IPS DF 4.7 (cell line): ENCODE results near the gene CCDC157.

Experiments used
- DNase-seq: peaks from one replicate; pipeline ENCODE4 v3.0.0-alpha.2; 2013; ENCODE audit warnings: low spot score; ENCODE audit errors: extremely low read depth

Gene CCDC157

GRCh38 chr22:30356449-30357235 is at the start of gene CCDC157, which contains the start of gene SF3A1:
CCDC157 (plus strand) TSS chr22:30357007; CDS start chr22:30366001, 8,994 bp downstream.
SF3A1 (minus strand) TSS chr22:30356894; CDS start chr22:30356792, 102 bp downstream.
- DNase-seq, result no peak

GRCh38 chr22:30307041-30307574 is 49.7 kb upstream of the CCDC157 start:
- DNase-seq, result no peak

- no peak for DNase-seq
These were observed 48.7 kb upstream of the CCDC157 start for GRCh38 chr22:30308093-30308492.

GRCh38 chr22:30308518-30309230 is 48.1 kb upstream of the CCDC157 start:
- DNase-seq, result no peak

GRCh38 chr22:30309951-30310741 is 46.7 kb upstream of the CCDC157 start:
- DNase-seq, result no peak

GRCh38 chr22:30310881-30311771 is 45.7 kb upstream of the CCDC157 start:
- DNase-seq, result no peak

GRCh38 chr22:30312053-30312452 is 44.8 kb upstream of the CCDC157 start:
- no peak for DNase-seq

- DNase-seq, result no peak
These were observed 43.1 kb upstream of the CCDC157 start for GRCh38 chr22:30313527-30314363.

- DNase-seq, result no peak
These were observed 41.9 kb upstream of the CCDC157 start for GRCh38 chr22:30314915-30315314.

- DNase-seq, result no peak
These were observed 40.7 kb upstream of the CCDC157 start for GRCh38 chr22:30315962-30316576.

- DNase-seq, result no peak
These were observed 39.0 kb upstream of the CCDC157 start for GRCh38 chr22:30317778-30318177.

GRCh38 chr22:30318799-30319419 is 37.9 kb upstream of the CCDC157 start:
- no peak for DNase-seq

GRCh38 chr22:30320021-30320556 is 36.7 kb upstream of the CCDC157 start:
- no peak for DNase-seq

GRCh38 chr22:30321461-30321860 is 35.3 kb upstream of the CCDC157 start:
- no peak for DNase-seq

- no peak for DNase-seq
These were observed 33.6 kb upstream of the CCDC157 start for GRCh38 chr22:30323246-30323645.

GRCh38 chr22:30324014-30324730 is 32.6 kb upstream of the CCDC157 start:
- no peak for DNase-seq

GRCh38 chr22:30325065-30325720 is 31.6 kb upstream of the CCDC157 start:
- no peak for DNase-seq
